Stimulated activated CD4-positive, alpha-beta T cell treated with anti-CD3 and anti-CD28 coated beads, Interleukin-12 subunit alpha, Interleukin-12 subunit beta, amount 100 ng/mL, for 48 hours (primary cell): ENCODE results near the gene LGALS3BP.
"Not testable (repeated sequence)": the region's sequence is repeated elsewhere in the genome, so short reads cannot be mapped to it uniquely, and the experiment has no call there.

ENCODE experiments used
- DNase-seq, 3 donors: peaks; one replicate each; pipeline ENCODE4 v3.0.0-alpha.2; 2020; ENCODE audit warnings: low read depth in 2 of 3, low spot score in 1 of 3

LGALS3BP gene

GRCh38 chr17:78966123-78966813 lies 13.5 kb downstream of the LGALS3BP start:
- no peak for DNase-seq

- DNase-seq = no peak
Measured at GRCh38 chr17:78965491-78965924, 14.2 kb downstream of the LGALS3BP start.

GRCh38 chr17:78963378-78963777 lies 16.3 kb downstream of the LGALS3BP start:
- DNase-seq = no peak

- DNase-seq = not testable (repeated sequence)
Measured at GRCh38 chr17:78962984-78963348, 16.8 kb downstream of the LGALS3BP start.

- no peak for DNase-seq
Measured at GRCh38 chr17:78962345-78962983, 17.3 kb downstream of the LGALS3BP start.

GRCh38 chr17:78961571-78961970 lies 18.2 kb downstream of the LGALS3BP start:
- no peak for DNase-seq

- DNase-seq = no peak
Measured at GRCh38 chr17:78960928-78961327, 18.8 kb downstream of the LGALS3BP start.

GRCh38 chr17:78959803-78960202 lies 19.9 kb downstream of the LGALS3BP start:
- no peak for DNase-seq

- no peak for DNase-seq
Measured at GRCh38 chr17:78958641-78959127, 21.0 kb downstream of the LGALS3BP start.

GRCh38 chr17:78957128-78957527 lies 22.6 kb downstream of the LGALS3BP start:
- DNase-seq = no peak

GRCh38 chr17:78956254-78956653 lies 23.5 kb downstream of the LGALS3BP start:
- no peak for DNase-seq

GRCh38 chr17:78954684-78955083 lies 25.0 kb downstream of the LGALS3BP start:
- DNase-seq = no peak

GRCh38 chr17:78953356-78954350 lies 26.1 kb downstream of the LGALS3BP start:
- no peak for DNase-seq

- DNase-seq = no peak
Measured at GRCh38 chr17:78952706-78953105, 27.0 kb downstream of the LGALS3BP start.

GRCh38 chr17:78951967-78952551 lies 27.7 kb downstream of the LGALS3BP start:
- DNase-seq = no peak

- no peak for DNase-seq
Measured at GRCh38 chr17:78950870-78951269, 28.9 kb downstream of the LGALS3BP start.

GRCh38 chr17:78947235-78948149 lies 32.2 kb downstream of the LGALS3BP start:
- no peak for DNase-seq

GRCh38 chr17:78946631-78947030 lies 33.1 kb downstream of the LGALS3BP start:
- DNase-seq = no peak

GRCh38 chr17:78946131-78946530 lies 33.6 kb downstream of the LGALS3BP start:
- no peak for DNase-seq

- DNase-seq = not testable (repeated sequence)
Measured at GRCh38 chr17:78945455-78945854, 34.3 kb downstream of the LGALS3BP start.
